SU-DHL-6 (cell line): ENCODE results near the gene PPDPF.

Experiments used
- EZH2phosphoT487 ChIP-seq: fragments of 200-600 bp; sonication (generic), shearing (Covaris generic); conservative IDR thresholded peaks from 2 replicates; pipeline ENCODE4 v1.6.1; 2018; ENCODE audit warnings: mild to moderate bottlenecking, antibody characterized with exemption, low read length, moderate library complexity, mixed read lengths
- TF ChIP-seq, protein P1 (sequence below): fragments of 200-600 bp; sonication (generic); IDR thresholded peaks from one replicate; pipeline ENCODE4 v1.5.1; 2017; ENCODE audit warnings: antibody characterized with exemption, mild to moderate bottlenecking, low read length, moderate library complexity; ENCODE audit not compliant: insufficient read depth, poor library complexity, severe bottlenecking

- TF ChIP-seq, protein P1, sequence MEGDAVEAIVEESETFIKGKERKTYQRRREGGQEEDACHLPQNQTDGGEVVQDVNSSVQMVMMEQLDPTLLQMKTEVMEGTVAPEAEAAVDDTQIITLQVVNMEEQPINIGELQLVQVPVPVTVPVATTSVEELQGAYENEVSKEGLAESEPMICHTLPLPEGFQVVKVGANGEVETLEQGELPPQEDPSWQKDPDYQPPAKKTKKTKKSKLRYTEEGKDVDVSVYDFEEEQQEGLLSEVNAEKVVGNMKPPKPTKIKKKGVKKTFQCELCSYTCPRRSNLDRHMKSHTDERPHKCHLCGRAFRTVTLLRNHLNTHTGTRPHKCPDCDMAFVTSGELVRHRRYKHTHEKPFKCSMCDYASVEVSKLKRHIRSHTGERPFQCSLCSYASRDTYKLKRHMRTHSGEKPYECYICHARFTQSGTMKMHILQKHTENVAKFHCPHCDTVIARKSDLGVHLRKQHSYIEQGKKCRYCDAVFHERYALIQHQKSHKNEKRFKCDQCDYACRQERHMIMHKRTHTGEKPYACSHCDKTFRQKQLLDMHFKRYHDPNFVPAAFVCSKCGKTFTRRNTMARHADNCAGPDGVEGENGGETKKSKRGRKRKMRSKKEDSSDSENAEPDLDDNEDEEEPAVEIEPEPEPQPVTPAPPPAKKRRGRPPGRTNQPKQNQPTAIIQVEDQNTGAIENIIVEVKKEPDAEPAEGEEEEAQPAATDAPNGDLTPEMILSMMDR = no peak
- no peak for TF ChIP-seq EZH2phosphoT487
Observed at GRCh38 chr20:63547725-63548480, 27.3 kb downstream of the PPDPF start, which contains the start of gene SRMS.
